ENCODE measurements around the gene GREB1.

The GREB1 gene

DNA sequence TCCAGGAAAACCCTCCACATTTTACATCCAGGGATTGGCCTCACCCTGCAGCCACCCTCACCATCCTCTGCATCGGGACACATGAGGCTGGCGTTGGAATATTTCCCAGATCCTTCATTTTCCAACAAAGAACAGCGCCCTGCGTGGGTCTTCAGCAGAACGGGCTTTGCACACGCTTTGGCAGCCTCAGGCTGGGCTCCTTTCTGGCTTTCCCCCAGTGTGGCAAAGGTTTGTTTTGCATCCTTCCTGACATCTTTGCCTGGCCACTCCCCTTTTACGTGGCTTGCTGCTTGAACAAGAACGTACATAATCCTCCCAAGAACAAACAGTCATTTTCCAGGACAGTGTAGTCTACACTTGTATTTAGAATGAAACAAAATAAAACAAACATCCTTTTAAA, 25.6 kb upstream of the GREB1 start:
- no peak for DNase-seq (ENCODE audit: low read depth, low spot score)

DNA sequence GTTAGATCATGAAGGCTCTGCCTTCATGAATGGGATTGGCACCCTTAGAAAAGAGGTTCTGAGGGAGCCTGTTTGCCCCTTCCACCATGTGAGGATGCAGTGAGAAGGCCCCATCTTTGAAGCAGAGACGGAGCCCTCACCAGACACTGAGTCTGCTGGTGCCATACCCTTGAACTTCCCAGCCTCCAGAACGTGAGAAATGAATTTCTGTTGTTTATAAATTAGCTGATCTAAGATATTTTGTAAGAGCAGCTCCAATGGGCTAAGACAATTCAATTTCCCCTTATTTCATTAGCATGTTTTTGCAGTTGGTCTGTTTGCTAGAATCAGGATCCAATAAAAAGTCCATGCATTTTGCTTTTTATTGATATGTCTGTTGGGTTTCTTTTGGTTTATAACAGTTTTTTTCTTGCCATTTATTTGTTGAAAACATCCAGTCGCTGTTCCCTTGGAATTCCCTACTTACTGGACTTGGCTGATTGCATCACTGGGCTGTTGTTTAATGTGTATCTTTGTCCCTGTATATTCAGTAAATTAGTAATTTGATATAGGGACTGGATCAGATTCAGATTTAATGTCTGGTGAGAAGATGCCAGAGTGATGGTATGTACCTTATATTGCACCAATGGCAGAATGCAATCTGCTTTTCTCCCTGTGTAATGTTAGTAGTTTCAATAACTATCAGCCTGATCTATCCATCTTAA, 24.0 kb upstream of the GREB1 start:
- DNase-seq (ENCODE audit: low read depth, low spot score): no peak

DNA sequence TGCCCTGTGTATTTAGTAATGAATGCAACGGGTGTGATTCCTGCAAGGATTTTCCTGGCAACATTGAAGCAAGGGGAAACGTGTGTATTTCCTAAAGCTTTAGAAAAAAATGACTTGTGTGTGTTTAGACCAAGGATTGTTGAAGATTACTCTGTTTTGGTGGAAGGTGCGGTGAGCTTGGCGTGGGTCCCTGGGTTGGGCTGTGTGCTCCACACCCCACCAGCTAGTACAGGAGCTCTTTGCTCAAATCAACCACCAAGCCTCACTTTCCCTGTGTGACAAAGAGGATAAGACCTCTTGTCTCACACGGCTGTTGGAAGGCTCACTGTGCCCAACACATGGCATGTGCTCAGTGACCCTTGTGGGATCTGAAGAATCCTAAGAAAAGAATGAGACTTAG, 21.4 kb upstream of the GREB1 start:
- no peak for DNase-seq (ENCODE audit: low read depth, low spot score)

DNA sequence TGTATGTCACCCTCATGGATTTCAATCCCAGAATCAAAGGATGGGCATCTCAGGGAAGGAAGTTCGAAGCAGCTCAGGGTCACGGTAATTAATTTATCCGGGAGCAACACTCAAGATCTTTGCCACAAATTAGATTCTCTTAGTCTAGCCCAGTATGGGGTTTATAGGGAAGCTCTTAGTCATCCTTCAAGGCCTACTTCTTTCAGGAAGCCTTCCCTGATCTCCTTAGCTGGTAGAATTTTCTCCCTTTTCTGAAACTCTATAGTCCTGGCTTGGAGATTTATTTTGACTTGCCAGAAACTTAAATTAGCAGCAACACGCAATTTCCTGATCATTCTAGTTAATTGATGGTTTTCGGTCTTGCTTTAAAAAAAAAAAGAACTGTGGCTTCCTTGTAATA, 20.5 kb upstream of the GREB1 start:
- DNase-seq (ENCODE audit: low read depth, low spot score): no peak

DNA sequence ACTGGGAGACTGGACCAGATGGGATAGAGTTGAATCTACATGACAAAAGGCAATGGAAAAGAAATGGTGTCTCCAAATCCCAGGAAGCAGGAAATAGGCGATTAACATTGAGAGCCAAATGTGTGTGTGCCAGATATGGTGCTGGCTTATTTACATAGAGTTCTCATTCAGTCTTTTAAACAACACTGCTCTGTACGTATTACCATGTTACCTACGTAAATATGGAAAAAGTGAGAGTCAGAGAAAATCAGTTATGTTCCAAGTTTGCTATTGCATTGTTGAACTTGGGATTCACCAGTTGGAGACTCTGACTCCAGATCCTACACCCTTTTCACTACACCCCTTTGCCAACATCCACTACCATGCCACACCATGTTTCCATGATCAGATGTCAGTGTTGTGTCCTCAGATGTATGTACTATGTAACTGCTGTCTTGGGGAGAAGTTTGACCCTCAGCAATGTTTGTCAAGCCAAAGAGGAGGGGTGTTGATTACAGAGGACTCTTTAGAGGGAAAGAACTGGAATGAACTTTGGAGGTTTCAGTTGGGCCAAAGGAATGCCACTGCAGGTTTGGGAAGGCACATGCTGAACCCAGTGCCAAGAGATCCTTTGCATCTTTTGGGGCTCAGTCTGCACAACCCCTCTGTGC, 19.6 kb upstream of the GREB1 start:
- DNase-seq (ENCODE audit: low read depth, low spot score): no peak

DNA sequence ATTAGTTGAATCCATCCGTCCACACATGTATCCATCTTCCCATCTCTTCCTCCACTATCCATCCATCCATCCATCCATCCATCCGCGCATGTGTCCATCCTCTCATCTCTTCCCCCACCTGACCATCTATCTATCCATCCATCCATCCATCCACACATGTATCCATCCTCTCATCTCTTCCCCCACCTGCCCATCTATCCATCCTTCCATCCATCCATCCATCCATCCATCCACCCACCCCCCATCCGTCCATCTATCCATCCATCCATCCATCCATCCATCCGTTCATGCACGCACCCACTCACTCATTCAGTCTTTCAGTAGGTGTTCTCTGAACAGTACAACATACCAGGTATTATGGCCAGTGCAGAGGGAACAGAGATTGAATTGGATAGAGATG, 18.9 kb upstream of the GREB1 start:
- DNase-seq (ENCODE audit: low read depth, low spot score): no peak

DNA sequence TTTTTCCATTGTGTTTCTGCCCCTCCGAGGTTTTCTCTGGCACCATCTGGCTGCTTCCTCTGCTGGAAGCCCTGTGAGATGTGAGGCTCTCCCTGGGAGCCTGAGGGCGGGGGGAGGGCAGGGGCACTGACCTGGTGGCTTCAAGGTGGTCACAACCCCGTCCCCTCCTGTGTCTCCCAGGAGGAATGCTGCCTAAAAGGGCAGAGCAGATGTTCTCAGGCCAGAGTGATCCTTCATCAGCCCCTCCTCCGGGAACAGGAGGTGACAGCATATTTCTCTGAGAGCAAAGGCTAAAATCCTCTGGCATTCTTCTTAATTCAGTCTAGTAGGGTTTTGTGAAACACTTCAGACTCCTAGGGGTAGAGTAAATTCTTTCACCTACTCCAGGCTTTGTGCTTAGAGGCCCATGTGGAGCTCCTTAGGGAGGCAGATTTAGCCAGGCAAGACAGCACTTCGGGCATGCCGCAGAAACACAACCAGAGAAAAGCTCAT, 18.3 kb upstream of the GREB1 start:
- no peak for DNase-seq (ENCODE audit: low read depth, low spot score)

DNA sequence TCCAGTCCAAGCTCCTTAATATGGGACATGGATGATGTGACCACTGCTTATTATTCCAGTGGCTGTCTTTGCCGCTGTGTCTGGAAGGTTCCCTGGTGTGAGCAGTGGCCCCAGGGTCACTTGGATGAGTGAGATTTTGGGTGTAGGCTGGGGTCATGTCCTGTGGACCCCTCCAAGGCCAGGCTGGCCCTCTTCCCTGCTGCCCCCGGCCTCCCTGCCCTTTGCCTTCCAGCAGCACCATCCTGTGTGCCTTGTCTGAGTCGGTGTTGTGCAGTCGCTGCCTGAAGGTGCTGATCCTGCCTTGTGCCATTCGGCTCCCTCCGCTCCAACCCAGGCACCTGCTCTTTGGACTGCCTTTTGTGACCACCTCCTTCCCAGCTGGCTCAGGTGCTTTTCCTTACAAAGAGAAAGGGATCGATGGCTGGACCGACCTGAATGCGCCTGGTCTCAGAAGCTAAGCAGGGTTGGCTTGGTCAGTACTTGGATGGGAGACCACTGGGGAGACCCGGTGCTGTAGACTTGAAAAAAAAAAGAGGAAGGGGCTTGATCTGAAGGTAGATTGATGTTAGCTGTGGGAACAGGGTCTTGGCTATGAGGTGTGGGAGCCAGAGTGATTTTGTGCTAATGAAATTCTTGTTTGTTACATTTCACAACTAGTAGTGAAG, 16.7 kb upstream of the GREB1 start:
- DNase-seq (ENCODE audit: low read depth, low spot score): no peak

DNA sequence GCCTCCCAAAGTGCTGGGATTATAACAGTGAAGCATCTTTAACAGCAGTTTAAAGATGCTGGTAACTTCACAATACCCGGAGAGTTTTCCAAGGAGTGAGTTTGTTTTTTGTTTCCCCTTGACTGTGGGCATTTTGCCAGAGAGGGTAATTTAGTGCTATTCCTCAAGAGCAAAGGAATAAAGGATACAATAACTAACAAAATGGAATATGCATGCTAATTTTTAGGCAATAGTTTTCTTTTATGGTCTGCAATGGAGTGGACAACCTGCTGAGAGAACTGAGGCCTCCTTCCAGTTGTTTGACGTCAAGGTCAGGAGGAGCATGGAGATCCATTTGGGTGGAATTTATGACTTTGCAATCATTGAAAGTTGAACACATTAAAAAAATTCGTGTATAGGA, 15.9 kb upstream of the GREB1 start:
- DNase-seq (ENCODE audit: low read depth, low spot score): no peak

DNA sequence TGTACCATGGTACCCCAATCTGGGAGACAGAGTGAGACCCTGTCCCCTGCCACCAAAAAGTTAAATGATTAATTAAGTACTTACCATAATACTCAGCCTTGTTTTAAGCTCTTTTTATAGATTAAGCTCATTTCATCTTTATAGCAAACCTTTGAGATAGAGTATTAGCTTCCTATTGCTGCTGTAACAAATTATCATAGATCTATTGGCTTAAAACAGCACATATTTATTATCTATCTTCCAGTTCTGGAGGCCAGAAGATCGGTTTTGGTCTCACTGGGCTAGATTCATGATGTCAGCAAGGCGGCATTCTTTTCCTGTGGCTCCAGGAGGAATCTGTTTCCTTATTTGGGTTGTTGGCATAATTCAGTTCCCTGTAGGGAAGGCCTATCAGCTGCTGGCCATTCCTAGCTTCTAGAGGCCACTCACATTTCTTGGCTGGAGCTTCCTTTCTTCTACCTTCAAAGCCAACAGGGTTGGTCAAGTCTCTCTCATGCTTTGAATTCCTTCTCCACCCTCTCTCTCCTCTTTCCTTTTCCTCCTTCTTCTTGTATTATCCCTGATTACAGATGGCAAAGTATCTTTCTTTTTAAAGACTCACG, 13.7 kb upstream of the GREB1 start:
- DNase-seq (ENCODE audit: low read depth, low spot score): no peak

DNA sequence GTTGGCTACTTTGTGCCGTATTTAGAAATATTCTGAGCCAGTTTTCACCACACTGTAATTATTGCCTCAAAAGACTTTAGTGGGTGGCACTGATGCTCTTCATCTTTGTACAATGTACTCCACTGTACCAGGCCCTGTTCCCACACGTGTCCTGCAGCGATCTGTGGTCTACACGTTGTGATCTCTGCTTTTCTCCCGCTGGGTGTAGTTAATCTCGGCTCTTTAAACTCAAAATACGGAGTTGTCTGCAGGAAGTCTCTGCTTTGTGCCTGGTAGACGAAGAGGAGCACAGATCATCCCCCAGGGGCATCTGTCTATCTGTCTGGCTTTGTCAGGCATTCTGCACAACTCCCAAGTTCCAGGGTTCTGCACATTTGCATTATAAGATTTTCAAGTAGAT, 12.1 kb upstream of the GREB1 start:
- no peak for DNase-seq (ENCODE audit: low read depth, low spot score)

DNA sequence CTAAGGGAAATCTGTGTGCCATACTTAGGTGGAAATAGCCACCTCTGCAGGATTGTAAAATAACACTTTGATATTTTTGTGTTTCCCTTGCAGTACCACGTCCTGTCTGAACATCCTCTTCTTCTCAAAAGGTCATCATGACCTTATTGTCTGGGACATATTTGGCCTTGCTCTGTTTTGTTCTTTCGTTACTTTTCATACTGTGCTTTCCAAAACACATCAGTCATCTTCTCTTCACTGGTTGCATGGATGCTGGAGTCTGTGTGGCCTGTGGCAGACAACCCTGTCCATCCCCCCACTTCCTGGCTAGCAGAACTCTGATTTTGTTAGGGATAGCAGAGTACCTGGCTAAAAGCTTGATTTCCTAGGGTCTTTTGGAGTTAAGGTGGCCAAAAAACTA, 9.4 kb upstream of the GREB1 start:
- DNase-seq (ENCODE audit: low read depth, low spot score): no peak

DNA sequence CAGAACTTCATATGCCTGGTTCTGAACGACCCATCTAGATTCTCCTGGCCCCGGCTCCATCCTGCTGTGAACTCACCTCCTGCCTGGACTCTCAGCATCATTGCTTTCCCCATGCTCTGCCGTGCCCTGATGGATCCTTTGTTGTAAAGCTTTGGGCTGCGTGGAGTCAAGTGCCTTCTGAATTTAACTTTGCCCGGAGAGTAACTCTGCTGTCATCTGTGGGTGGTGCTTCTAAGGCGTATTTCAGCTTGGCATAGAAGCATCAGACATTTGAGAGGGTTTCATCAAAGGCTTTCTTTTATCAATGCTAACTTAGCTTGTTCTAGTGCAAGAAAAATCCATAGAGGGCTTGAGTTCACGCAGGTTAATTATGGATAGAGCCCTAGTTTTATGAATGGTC, 8.1 kb upstream of the GREB1 start:
- DNase-seq (ENCODE audit: low read depth, low spot score): no peak

DNA sequence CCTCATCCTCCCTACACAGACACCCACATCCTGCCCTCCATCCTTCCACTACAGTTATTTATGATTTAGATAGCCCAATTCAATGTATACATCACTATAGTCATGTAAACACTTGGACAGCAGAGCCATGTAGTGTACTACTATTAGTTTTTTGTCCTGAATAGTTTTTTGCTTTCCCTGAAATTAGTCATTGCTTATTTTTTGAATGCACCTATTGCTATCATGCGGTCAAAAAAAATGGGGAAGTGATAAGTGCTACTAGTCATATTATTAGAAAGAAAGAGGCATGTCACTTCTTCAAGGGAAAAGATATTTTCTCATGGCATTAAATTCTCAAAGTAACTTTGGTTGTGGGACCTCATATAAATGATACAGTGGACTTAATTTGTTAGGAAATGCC, 6.8 kb upstream of the GREB1 start:
- no peak for DNase-seq (ENCODE audit: low read depth, low spot score)

DNA sequence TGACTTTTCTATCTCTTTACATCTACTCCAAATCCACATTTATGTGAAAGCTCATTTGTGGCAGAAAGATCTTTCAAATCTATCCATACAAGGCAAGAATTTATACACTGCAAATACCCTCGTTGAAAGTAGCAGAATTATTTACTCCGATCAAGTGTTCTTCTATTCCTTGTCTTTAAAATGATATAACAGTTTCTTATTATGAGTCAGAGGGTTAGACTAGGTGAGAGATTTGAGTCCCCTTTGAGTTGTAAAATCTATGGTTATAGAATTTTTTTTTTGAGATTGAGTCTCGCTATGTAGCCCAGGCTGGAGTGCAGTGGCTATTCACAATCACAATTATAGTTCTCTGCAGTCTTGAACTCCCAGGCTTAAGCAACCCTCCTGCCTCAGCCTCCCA, 5.6 kb upstream of the GREB1 start:
- no peak for DNase-seq (ENCODE audit: low read depth, low spot score)

DNA sequence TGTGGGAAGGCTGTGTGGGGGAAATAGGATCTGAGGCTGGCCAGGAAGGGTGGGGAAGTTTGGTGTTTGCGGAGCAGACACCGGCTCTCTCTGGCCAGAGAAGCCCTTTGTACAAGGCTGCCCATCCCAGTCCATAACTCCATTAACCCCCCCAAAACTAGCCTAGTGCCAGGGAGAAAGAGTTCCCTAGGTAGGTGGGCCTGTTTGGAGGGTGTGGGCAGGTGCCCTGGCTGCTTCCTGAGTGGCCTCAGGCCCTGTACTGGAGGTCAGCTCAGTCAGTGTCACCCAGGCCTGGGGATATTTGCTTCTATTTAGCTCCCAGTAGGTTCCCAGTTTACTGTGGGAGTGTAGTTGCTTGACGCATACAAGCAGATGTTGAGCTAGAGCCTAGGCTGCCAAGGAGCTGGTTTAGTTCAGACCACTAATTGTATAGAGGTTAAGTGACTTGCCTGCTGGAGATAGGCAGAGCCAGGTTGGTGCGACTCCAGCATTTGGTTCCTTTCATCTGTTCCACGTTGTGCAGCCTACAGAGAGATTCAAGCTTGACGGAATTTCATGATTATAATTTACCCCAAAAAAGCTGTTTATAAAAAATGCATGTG, 2.9 kb upstream of the GREB1 start:
- DNase-seq (ENCODE audit: low read depth, low spot score): no peak

DNA sequence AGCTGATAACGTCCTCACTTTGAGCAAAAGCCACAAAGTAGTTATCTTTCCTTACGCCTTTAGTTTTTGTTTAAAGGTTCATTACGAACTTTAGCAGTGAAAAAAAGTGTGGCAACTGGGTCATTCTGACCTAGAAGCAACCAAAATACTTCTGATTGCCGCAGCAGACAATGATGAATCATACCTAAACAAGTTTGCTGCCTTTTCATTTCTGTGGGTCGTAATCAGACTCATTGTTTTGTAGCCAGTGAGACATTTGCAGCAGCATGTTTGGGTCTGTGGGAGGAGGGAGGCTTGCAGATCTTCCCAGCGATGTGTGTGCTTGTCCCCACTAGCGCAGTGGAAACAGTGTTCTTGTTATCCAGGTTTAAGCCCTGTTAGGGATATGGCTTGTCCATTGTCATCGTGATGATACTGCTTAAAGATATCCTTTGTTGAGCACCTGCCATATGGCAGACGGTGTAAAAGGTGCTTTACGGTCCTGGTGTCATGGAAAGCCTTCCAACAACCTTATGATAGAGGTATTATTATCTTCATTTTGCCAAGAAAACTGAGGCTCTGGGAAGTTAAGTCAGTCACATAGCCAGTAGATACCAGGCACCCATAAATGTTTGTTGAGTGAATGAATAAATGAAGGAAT, 1.3 kb upstream of the GREB1 start:
- DNase-seq (ENCODE audit: low read depth, low spot score): no peak

DNA sequence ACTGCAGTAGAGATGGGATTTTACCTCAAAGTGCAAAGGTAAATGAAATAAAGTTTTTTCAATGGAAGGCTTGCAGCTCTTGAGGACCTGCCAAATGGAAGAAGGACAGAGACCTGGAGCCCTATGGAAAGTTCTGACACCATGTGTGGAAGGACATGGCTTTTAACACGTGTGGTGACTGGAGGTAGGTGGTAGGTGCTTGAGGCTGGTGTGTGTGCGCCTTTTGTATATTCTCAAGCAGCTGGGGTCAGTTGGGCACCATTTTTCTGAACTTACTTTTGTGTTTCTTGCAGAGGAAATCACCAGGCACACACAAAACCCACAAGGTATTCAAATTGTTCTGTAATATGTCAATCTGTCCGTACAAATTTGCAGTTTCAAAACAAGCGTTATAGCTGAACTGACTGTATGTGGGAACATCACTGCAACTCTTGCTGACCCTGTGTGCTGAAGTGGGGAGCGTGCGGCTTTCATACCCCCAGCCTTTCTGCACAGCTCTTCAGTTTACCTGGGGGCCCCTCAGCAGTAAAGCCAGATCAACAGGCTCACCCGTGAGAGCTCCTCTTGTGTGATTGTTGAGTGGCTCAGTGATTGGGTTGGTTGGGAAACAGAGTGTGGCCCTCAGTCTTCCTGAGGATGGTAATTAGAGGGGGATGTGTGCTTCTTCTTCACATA, 363 bp downstream of the GREB1 start:
- no peak for DNase-seq (ENCODE audit: low read depth, low spot score)

DNA sequence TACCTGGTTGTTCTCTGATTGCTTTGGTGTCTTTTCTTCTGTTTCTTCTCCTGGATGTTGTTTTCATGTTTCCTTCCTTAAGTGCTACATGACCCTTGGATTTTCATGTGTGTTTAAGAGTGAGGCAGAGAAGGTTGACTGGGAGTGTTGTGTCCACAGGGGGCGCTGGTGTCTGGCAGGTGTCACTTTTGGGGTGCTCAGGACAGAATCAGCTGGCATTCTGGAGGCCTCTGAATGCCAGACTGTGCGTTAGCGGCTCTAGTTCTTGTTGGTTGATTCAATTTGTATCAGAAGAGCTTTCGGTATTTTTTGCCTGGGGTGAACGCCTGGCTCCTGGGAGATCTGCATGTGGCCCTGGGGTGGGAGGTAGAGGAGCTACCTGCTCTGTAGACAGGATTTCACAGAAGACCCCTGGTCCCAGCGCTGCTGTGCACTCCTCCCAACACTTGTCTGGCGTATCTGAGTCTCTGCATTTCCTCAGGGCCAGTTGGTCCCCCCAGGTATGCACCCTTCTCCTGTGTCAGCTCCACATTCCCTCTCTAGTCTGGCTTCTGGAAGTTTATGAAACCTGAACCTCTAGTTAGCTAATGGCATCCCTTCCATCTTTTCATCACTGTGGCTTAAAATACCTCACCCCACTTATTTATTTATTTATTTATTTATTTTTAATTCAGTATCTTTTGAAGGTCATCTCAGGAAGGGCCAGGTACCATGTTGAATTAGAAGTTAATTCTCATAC, 1.1 kb downstream of the GREB1 start:
- no peak for DNase-seq (ENCODE audit: low read depth, low spot score)

DNA sequence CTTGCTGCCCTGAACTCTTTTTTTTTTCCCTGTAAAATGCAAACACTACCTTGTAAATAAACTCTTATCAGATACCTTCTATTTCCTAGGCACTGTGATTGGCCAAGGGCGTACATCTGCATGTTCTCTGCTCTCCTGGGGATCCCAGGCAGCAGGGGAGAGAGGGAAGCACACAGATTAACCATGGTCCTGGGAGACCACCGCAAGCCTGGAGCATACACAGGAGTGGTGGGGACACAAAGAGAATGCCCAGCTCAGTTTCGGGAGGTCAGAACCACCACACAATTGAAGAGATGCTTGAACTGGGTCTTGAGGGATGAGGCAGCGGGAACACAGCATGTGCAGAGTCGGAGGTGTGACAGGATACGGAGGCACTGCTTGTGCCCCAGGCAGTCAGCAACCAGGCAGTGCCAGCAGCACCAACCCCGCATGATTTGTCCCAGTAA, 2.1 kb downstream of the GREB1 start:
- DNase-seq (ENCODE audit: low read depth, low spot score): no peak
